HEK293T (cell line): ENCODE measurements around the gene GEMIN8.

Source experiments
- CTCF ChIA-PET: fragments of 350-600 bp; formaldehyde crosslinking; extraction: SDS; loops from one replicate; lab custom pipeline; 2021; ENCODE audit warnings: antibody characterized with exemption, inconsistent platforms; lab: Yijun Ruan, JAX
- POLR2A ChIA-PET: fragments of 350-600 bp; formaldehyde crosslinking; extraction: SDS; loops from one replicate; lab custom pipeline; 2020; ENCODE audit warnings: antibody characterized with exemption, inconsistent platforms; lab: Yijun Ruan, JAX
- DNase-seq: peaks from one replicate; pipeline ENCODE4 v3.0.0; 2012; ENCODE audit warnings: mixed read lengths; ENCODE audit errors: extremely low spot score
- ARNT ChIP-seq: fragments of 450-650 bp; IDR thresholded peaks from 2 replicates; pipeline ENCODE4 v1.6.1; 2017; ENCODE audit warnings: mild to moderate bottlenecking
- BHLHE40 ChIP-seq: fragments of 450-650 bp; IDR thresholded peaks from 2 replicates; pipeline ENCODE4 v1.6.1; 2016; ENCODE audit warnings: mild to moderate bottlenecking, moderate library complexity, borderline replicate concordance
- CTBP1 ChIP-seq: fragments of 450-650 bp; IDR thresholded peaks from 2 replicates; pipeline ENCODE4 v1.6.1; 2016; ENCODE audit warnings: borderline replicate concordance
- ELF4 ChIP-seq: fragments of 450-650 bp; IDR thresholded peaks from 2 replicates; pipeline ENCODE4 v1.6.1; 2017; ENCODE audit warnings: antibody characterized with exemption
- FOXA1 ChIP-seq: fragments of 450-650 bp; IDR thresholded peaks from 2 replicates; pipeline ENCODE4 v1.6.1; 2016; ENCODE audit warnings: mild to moderate bottlenecking
- FOXK2 ChIP-seq: fragments of 450-650 bp; IDR thresholded peaks from 2 replicates; pipeline ENCODE4 v1.6.1; 2016; ENCODE audit warnings: mild to moderate bottlenecking
- FOXM1 ChIP-seq: fragments of 450-650 bp; IDR thresholded peaks from 2 replicates; pipeline ENCODE4 v1.6.1; 2017; ENCODE audit warnings: mild to moderate bottlenecking, borderline replicate concordance
- HDGF ChIP-seq: fragments of 450-650 bp; IDR thresholded peaks from 2 replicates; pipeline ENCODE4 v1.6.1; 2017; ENCODE audit warnings: antibody characterized with exemption, borderline replicate concordance
- L3MBTL2 ChIP-seq: fragments of 450-650 bp; conservative IDR thresholded peaks from 2 replicates; pipeline ENCODE4 v1.6.1; 2016; ENCODE audit warnings: mild to moderate bottlenecking
- LEF1 ChIP-seq: fragments of 450-650 bp; IDR thresholded peaks from 2 replicates; pipeline ENCODE4 v1.6.1; 2017; ENCODE audit warnings: mild to moderate bottlenecking, borderline replicate concordance
- NFRKB ChIP-seq: fragments of 450-650 bp; IDR thresholded peaks from 2 replicates; pipeline ENCODE4 v1.6.1; 2016; ENCODE audit warnings: mild to moderate bottlenecking, moderate library complexity
- PKNOX1 ChIP-seq: fragments of 450-650 bp; IDR thresholded peaks from 2 replicates; pipeline ENCODE4 v1.6.1; 2016
- SP1 ChIP-seq: fragments of 450-650 bp; IDR thresholded peaks from 2 replicates; pipeline ENCODE4 v1.6.1; 2017
- SUZ12 ChIP-seq: fragments of 450-650 bp; IDR thresholded peaks from 2 replicates; pipeline ENCODE4 v1.6.1; 2016; ENCODE audit warnings: mild to moderate bottlenecking
- TARDBP ChIP-seq: fragments of 450-650 bp; IDR thresholded peaks from 2 replicates; pipeline ENCODE4 v1.6.1; 2016
- ZNF384 ChIP-seq: fragments of 450-650 bp; IDR thresholded peaks from 2 replicates; pipeline ENCODE4 v1.6.1; 2016

Gene GEMIN8

GRCh38 chrX:14064626-14065432 lies 35.1 kb upstream of the GEMIN8 start:
- DNase-seq = peak; percentile 12
- ChIA-PET CTCF (no interaction called here), POLR2A (interaction anchor here (1.0 kb wide), 1 partner anchor 35 kb away, joined by 3 read pairs; the partner anchor contains the start of gene GEMIN8)
- no peak for TF ChIP-seq NFRKB
- TF ChIP-seq TARDBP = no peak
- TF ChIP-seq LEF1 = no peak
- no peak for TF ChIP-seq ZNF384
- no peak for TF ChIP-seq FOXK2
- TF ChIP-seq CTBP1 = no peak
- no peak for TF ChIP-seq ARNT

- ChIA-PET CTCF (no interaction called here), POLR2A (no interaction called here)
- no peak for TF ChIP-seq TARDBP
- no peak for TF ChIP-seq FOXM1
- TF ChIP-seq ZNF384 = no peak
- TF ChIP-seq FOXK2 = no peak
- TF ChIP-seq HDGF = no peak
- TF ChIP-seq ELF4 = no peak
- DNase-seq = no peak
Observed at GRCh38 chrX:14062524-14062923, 32.8 kb upstream of the GEMIN8 start.

GRCh38 chrX:14056206-14056605 lies 26.5 kb upstream of the GEMIN8 start:
- ChIA-PET POLR2A (no interaction called here), CTCF (no interaction called here)
- no peak for TF ChIP-seq BHLHE40
- no peak for TF ChIP-seq FOXK2
- no peak for TF ChIP-seq ZNF384
- TF ChIP-seq FOXA1 = no peak
- no peak for TF ChIP-seq NFRKB
- no peak for TF ChIP-seq LEF1
- TF ChIP-seq SUZ12 = no peak
- no peak for TF ChIP-seq L3MBTL2
- no peak for TF ChIP-seq FOXM1
- TF ChIP-seq CTBP1 = no peak
- TF ChIP-seq SP1 = no peak
- no peak for TF ChIP-seq HDGF
- no peak for TF ChIP-seq ELF4
- no peak for TF ChIP-seq TARDBP
- TF ChIP-seq ARNT = no peak
- no peak for TF ChIP-seq PKNOX1
- no peak for DNase-seq

- DNase-seq = no peak
- ChIA-PET POLR2A (no interaction called here), CTCF (no interaction called here)
- TF ChIP-seq FOXM1 (no peak), FOXA1 (no peak), PKNOX1 (no peak), SP1 (no peak), NFRKB (no peak), ARNT (no peak), FOXK2 (no peak), TARDBP (no peak), ELF4 (no peak), CTBP1 (no peak), LEF1 (no peak), BHLHE40 (no peak), SUZ12 (no peak), ZNF384 (no peak), HDGF (no peak), L3MBTL2 (no peak)
Observed at GRCh38 chrX:14051416-14051815, 21.7 kb upstream of the GEMIN8 start.

GRCh38 chrX:14050709-14051108 lies 21.0 kb upstream of the GEMIN8 start:
- no peak for DNase-seq
- CTCF ChIA-PET = interaction anchor here (1.0 kb wide), 1 partner anchor 1192 kb away, joined by 3 read pairs; no protein-coding TSS in a partner anchor
- no peak for TF ChIP-seq FOXM1
- TF ChIP-seq BHLHE40 = no peak
- no peak for TF ChIP-seq ELF4
- TF ChIP-seq CTBP1 = no peak
- no peak for TF ChIP-seq FOXK2
- TF ChIP-seq HDGF = no peak
- no peak for TF ChIP-seq SUZ12
- TF ChIP-seq LEF1 = no peak
- no peak for TF ChIP-seq FOXA1
- TF ChIP-seq L3MBTL2 = no peak
- no peak for TF ChIP-seq SP1
- no peak for TF ChIP-seq PKNOX1
- no peak for TF ChIP-seq ZNF384
- POLR2A ChIA-PET = no interaction called here

- no peak for TF ChIP-seq FOXA1
- TF ChIP-seq L3MBTL2 = no peak
- no peak for TF ChIP-seq SP1
- TF ChIP-seq FOXM1 = no peak
- TF ChIP-seq BHLHE40 = no peak
- no peak for TF ChIP-seq NFRKB
- TF ChIP-seq LEF1 = no peak
- no peak for TF ChIP-seq TARDBP
- no peak for TF ChIP-seq SUZ12
- no peak for TF ChIP-seq CTBP1
- no peak for TF ChIP-seq HDGF
- no peak for TF ChIP-seq ELF4
- no peak for TF ChIP-seq PKNOX1
- TF ChIP-seq ZNF384 = no peak
- no peak for TF ChIP-seq ARNT
- TF ChIP-seq FOXK2 = no peak
- ChIA-PET CTCF (no interaction called here), POLR2A (no interaction called here)
- DNase-seq = no peak
Observed at GRCh38 chrX:14043209-14043608, 13.5 kb upstream of the GEMIN8 start.
